H1 (cell line): ENCODE results near the gene FAM53B. TPM values are rescaled to one million over a fixed set of nuclear protein-coding genes. Genes with fewer than 3 reads are reported as not detected.

ENCODE experiments used
- CTCF ChIA-PET: fragments of 300-600 bp; sonication (Branson Sonifier 250); formaldehyde crosslinking; loops from one replicate; lab custom pipeline; 2021; ENCODE audit not compliant: partially characterized antibody; lab: Charles Lee
- POLR2A ChIA-PET: fragments of 300-600 bp; sonication (Branson Sonifier 250); formaldehyde crosslinking; loops from one replicate; lab custom pipeline; 2021; ENCODE audit warnings: inconsistent platforms; ENCODE audit not compliant: partially characterized antibody; lab: Charles Lee
- DNase-seq, 2 experiments: peaks; one replicate each; pipeline versions ENCODE4 v3.0.0 to v3.0.0-alpha.2; 2010 to 2022; ENCODE audit warnings: low spot score in 2 of 2, low read depth in 1 of 2, mixed read lengths in 1 of 2
- FAIRE-seq: peaks from 2 replicates; lab custom pipeline; 2011; peaks lifted over from hg19 to GRCh38; lab: Jason Lieb, UNC
- H2AFZ ChIP-seq: 2 replicates; pipeline ENCODE4 v1.8.1; 2012; ENCODE audit warnings: low read length, inconsistent platforms
- H2AK5ac ChIP-seq: 2 replicates; pipeline ENCODE4 v1.6.1; 2013; ENCODE audit warnings: low read depth, low read length
- H2BK120ac ChIP-seq: replicated peaks from 2 replicates; pipeline ENCODE3; 2013; ENCODE audit warnings: low read depth, low read length, inconsistent platforms
- H2BK12ac ChIP-seq: 2 replicates; pipeline ENCODE4 v1.6.1; 2013; ENCODE audit warnings: low read depth, low read length
- H2BK15ac ChIP-seq: 2 replicates; pipeline ENCODE4 v1.6.1; 2013; ENCODE audit warnings: low read length
- H2BK20ac ChIP-seq: 2 replicates; pipeline ENCODE4 v1.6.1; 2013; ENCODE audit warnings: low read length
- H2BK5ac ChIP-seq: 2 replicates; pipeline ENCODE4 v1.6.1; 2013; ENCODE audit warnings: low read depth, low read length
- H3K14ac ChIP-seq: 2 replicates; pipeline ENCODE4 v1.6.1; 2013; ENCODE audit warnings: inconsistent platforms; ENCODE audit not compliant: insufficient read length
- H3K18ac ChIP-seq: 2 replicates; pipeline ENCODE4 v1.6.1; 2013; ENCODE audit warnings: low read length; ENCODE audit errors: extremely low read depth
- H3K23ac ChIP-seq: 2 replicates; pipeline ENCODE4 v1.6.1; 2013; ENCODE audit warnings: inconsistent platforms; ENCODE audit not compliant: insufficient read length
- H3K23me2 ChIP-seq: 2 replicates; pipeline ENCODE4 v1.6.1; 2013; ENCODE audit warnings: low read depth, low read length
- H3K27ac ChIP-seq: 2 replicates; pipeline ENCODE4 v1.6.1; 2011; ENCODE audit warnings: low read depth, low read length, inconsistent platforms
- H3K27me3 ChIP-seq, 4 experiments: replicated peaks in 1 of 4; 1 replicate in 1 of 4; 2 replicates in 3 of 4; pipeline versions ENCODE4 v1.6.1 to v1.8.1; 2011 to 2013; ENCODE audit warnings: low read length in 3 of 4, mild to moderate bottlenecking in 3 of 4, inconsistent platforms in 2 of 4, mixed read lengths in 2 of 4, moderate library complexity in 1 of 4; ENCODE audit not compliant: control insufficient read depth in 3 of 4, insufficient read depth in 3 of 4; ENCODE audit errors: extremely low read depth in 1 of 4
- H3K36me3 ChIP-seq, 4 experiments: 2 replicates each; pipeline versions ENCODE4 v1.6.1 to v1.8.1; 2011 to 2013; ENCODE audit warnings: mild to moderate bottlenecking in 4 of 4, low read length in 3 of 4, moderate library complexity in 2 of 4, control low read depth in 1 of 4, inconsistent platforms in 1 of 4; ENCODE audit not compliant: insufficient read depth in 4 of 4, control insufficient read depth in 2 of 4
- H3K4ac ChIP-seq: replicated peaks from 2 replicates; pipeline ENCODE3; 2013; ENCODE audit warnings: low read length, low read depth, mixed read lengths, inconsistent platforms; ENCODE audit not compliant: insufficient read length
- H3K4me1 ChIP-seq, 4 experiments: replicated peaks in 1 of 4; 1 replicate in 1 of 4; 2 replicates in 3 of 4; pipeline versions ENCODE4 v1.6.1 to v1.8.1; 2011 to 2013; ENCODE audit warnings: low read length in 3 of 4, inconsistent platforms in 2 of 4, mixed read lengths in 1 of 4; ENCODE audit not compliant: insufficient read depth in 4 of 4, control insufficient read depth in 3 of 4
- H3K4me2 ChIP-seq, 2 experiments: 2 replicates each; pipeline versions ENCODE4 v1.6.1 to v1.8.1; 2011 to 2013; ENCODE audit warnings: low read depth in 2 of 2, low read length in 2 of 2, control low read depth in 1 of 2, inconsistent platforms in 1 of 2, mild to moderate bottlenecking in 1 of 2; ENCODE audit not compliant: insufficient read depth in 1 of 2
- H3K4me3 ChIP-seq, 4 experiments: fragments of 200-600, 300-600 bp in 1 of 4; sonication (generic), shearing (Covaris generic), sonication (Bioruptor Twin) in 1 of 4; 2 replicates each; pipeline versions ENCODE4 v1.5.1 to v1.8.1; 2011 to 2016; ENCODE audit warnings: low read length in 4 of 4, low read depth in 3 of 4, control low read depth in 2 of 4, inconsistent platforms in 2 of 4, mild to moderate bottlenecking in 2 of 4, mixed read lengths in 1 of 4, moderate library complexity in 1 of 4; ENCODE audit not compliant: insufficient read depth in 2 of 4; ENCODE audit errors: extremely low read depth in 1 of 4
- H3K56ac ChIP-seq: replicated peaks from 2 replicates; pipeline ENCODE3; 2013; ENCODE audit warnings: low read depth, mild to moderate bottlenecking, mixed read lengths, low read length, inconsistent platforms; ENCODE audit not compliant: insufficient read length
- H3K79me1 ChIP-seq: 2 replicates; pipeline ENCODE4 v1.6.1; 2013; ENCODE audit warnings: low read depth, low read length, control low read depth
- H3K79me2 ChIP-seq, 2 experiments: 2 replicates each; pipeline versions ENCODE4 v1.6.1 to v1.8.1; 2012 to 2013; ENCODE audit warnings: low read length in 2 of 2, mild to moderate bottlenecking in 2 of 2, inconsistent platforms in 1 of 2; ENCODE audit not compliant: insufficient read depth in 2 of 2, control insufficient read depth in 1 of 2
- H3K9ac ChIP-seq, 4 experiments: replicated peaks in 1 of 4; 1 replicate in 1 of 4; 2 replicates in 3 of 4; pipeline versions ENCODE4 v1.6.1 to v1.8.1; 2011 to 2013; ENCODE audit warnings: low read depth in 3 of 4, low read length in 3 of 4, control low read depth in 2 of 4, mild to moderate bottlenecking in 2 of 4, moderate library complexity in 2 of 4, inconsistent platforms in 1 of 4; ENCODE audit errors: extremely low read depth in 1 of 4
- H3K9me3 ChIP-seq, 2 experiments: 2 replicates each; pipeline versions ENCODE4 v1.6.1 to v1.8.1; 2012 to 2013; ENCODE audit warnings: mild to moderate bottlenecking in 2 of 2, moderate library complexity in 2 of 2, control low read depth in 1 of 2, inconsistent platforms in 1 of 2, low read depth in 1 of 2, low read length in 1 of 2, mixed read lengths in 1 of 2; ENCODE audit not compliant: insufficient read depth in 2 of 2
- H4K20me1 ChIP-seq, 2 experiments: replicated peaks in 1 of 2; 2 replicates each; pipeline versions ENCODE3 to v1.8.1; 2011 to 2013; ENCODE audit warnings: inconsistent platforms in 2 of 2, low read length in 2 of 2, mild to moderate bottlenecking in 1 of 2; ENCODE audit not compliant: insufficient read depth in 2 of 2, control insufficient read depth in 1 of 2
- H4K5ac ChIP-seq: 2 replicates; pipeline ENCODE4 v1.6.1; 2013; ENCODE audit warnings: low read length, low read depth, mixed read lengths, inconsistent platforms; ENCODE audit not compliant: insufficient read length
- H4K8ac ChIP-seq: 2 replicates; pipeline ENCODE4 v1.8.0; 2013; ENCODE audit warnings: mild to moderate bottlenecking, moderate library complexity, low read length, inconsistent platforms; ENCODE audit not compliant: insufficient read depth; ENCODE audit errors: extremely low read depth
- H4K91ac ChIP-seq: replicated peaks from 2 replicates; pipeline ENCODE3; 2013; ENCODE audit warnings: low read length, mixed read lengths, inconsistent platforms; ENCODE audit not compliant: insufficient read length
- BCL11A ChIP-seq, 2 experiments: IDR thresholded peaks; one replicate each; pipeline ENCODE4 v1.6.1; 2011; ENCODE audit warnings: low read depth in 2 of 2, low read length in 2 of 2, mild to moderate bottlenecking in 2 of 2
- CTBP2 ChIP-seq: IDR thresholded peaks from 2 replicates; pipeline ENCODE4 v1.7.0; 2011; ENCODE audit warnings: borderline replicate concordance, mild to moderate bottlenecking, moderate library complexity, mixed read lengths, low read length; ENCODE audit not compliant: insufficient read depth, insufficient read length
- GABPA ChIP-seq: IDR thresholded peaks from 2 replicates; pipeline ENCODE4 v1.6.1; 2011; ENCODE audit warnings: mild to moderate bottlenecking, low read length, moderate library complexity, borderline replicate concordance; ENCODE audit not compliant: insufficient read depth
- KDM5A ChIP-seq: fragments of 200-600 bp; IDR thresholded peaks from 2 replicates; pipeline ENCODE4 v1.7.1; 2012; ENCODE audit warnings: mild to moderate bottlenecking, low read length, inconsistent platforms, mixed read lengths
- PHF8 ChIP-seq: fragments of 200-600 bp; sonication (generic); conservative IDR thresholded peaks from 2 replicates; pipeline ENCODE4 v1.7.1; 2012; ENCODE audit warnings: low read depth, mild to moderate bottlenecking, inconsistent platforms, low read length, moderate library complexity
- RFX5 ChIP-seq: IDR thresholded peaks from 2 replicates; pipeline ENCODE4 v1.6.1; 2011; ENCODE audit warnings: low read depth, low read length, improper control_type of control experiment, borderline replicate concordance
- WGBS, 2 experiments: shearing (Covaris generic) in 1 of 2; methylation state at CpG; one replicate each; pipeline versions ENCODE4 v1.1.6 to v1.1.7; 2013 to 2015; ENCODE audit warnings: low lambda C conversion rate in 2 of 2, mixed read lengths in 2 of 2, inconsistent platforms in 1 of 2, low coverage in 1 of 2, missing lambda C conversion rate in 1 of 2; ENCODE audit not compliant: insufficient replicate concordance in 2 of 2, insufficient coverage in 1 of 2, insufficient read length in 1 of 2; ENCODE audit errors: extremely low coverage in 1 of 2, missing lambda C conversion rate in 1 of 2; 5-methylcytosine and 5-hydroxymethylcytosine counted together
- polyA plus RNA-seq, 7 experiments: library from polyadenylated mRNA; depleted of rRNA in 3 of 7; stranded (reverse) in 5 of 7; unstranded in 2 of 7; fragments of >200 nt in 5 of 7; fragments of 200-250 nt in 2 of 7; gene quantifications; 1 replicate in 5 of 7; 2 replicates in 1 of 7; 4 replicates in 1 of 7; pipeline versions ENCODE4 v1.2.1 to v1.2.3, GENCODE V29; 2011 to 2013; ENCODE audit warnings: missing spikeins in 2 of 7, mixed read lengths in 2 of 7
- total RNA-seq: library from RNA; stranded (reverse); fragmentation: NEBNext Ultra II Directional; extraction: Animal tissue kit (Norgen Biotek cat#: 25700); gene quantifications from 2 replicates; pipeline ENCODE4 v1.2.1, GENCODE V29; 2021

Gene FAM53B
- total and polyA plus RNA-seq, 2 of the 8 experiments (the other 6 are each of a cell fraction or from before 2014, with no cell fraction given), result 5.3 to 14.4 TPM

GRCh38 chr10:124698545-124699469, 45.4 kb downstream of the FAM53B start:
- Histone ChIP-seq H2BK120ac (no peak overlapping the region), H3K14ac (no peak overlapping the region), H3K23me2 (no peaks in the 10 kb centered on the region), H3K4me2 (no peak overlapping the region), H2AK5ac (no peak overlapping the region), H3K18ac (no peak overlapping the region), H4K5ac (no peak overlapping the region), H3K4me1 (peaks cover 0 to 4% (median 1%) of the 10 kb centered on the region in 4 experiments; a peak in 4 of 7 replicates), H3K9ac (no peak overlapping the region), H2BK20ac (no peak overlapping the region), H3K23ac (no peak overlapping the region), H2BK12ac (no peak overlapping the region), H4K91ac (no peak overlapping the region), H3K56ac (no peak overlapping the region), H3K4ac (no peak overlapping the region), H4K8ac (no peak overlapping the region), H2BK5ac (no peak overlapping the region), H3K79me2 (no peaks in the 10 kb centered on the region), H2AFZ (no peak overlapping the region), H4K20me1 (peaks cover 3 to 7% of the 10 kb centered on the region in 2 experiments), H2BK15ac (no peak overlapping the region), H3K9me3 (no peaks in the 10 kb centered on the region), H3K27ac (no peak overlapping the region), H3K27me3 (no peaks in the 10 kb centered on the region), H3K36me3 (0 out of 8 replicates have a peak, but pooled peaks cover 0 to 3% (median 0%) of the 10 kb centered on the region in 4 experiments), H3K79me1 (peaks cover 5% of the 10 kb centered on the region; the same call in 1 of the 2 replicates), H3K4me3 (no peak overlapping the region)
- no peak for FAIRE-seq
- TF ChIP-seq PHF8 (no peak), RFX5 (no peak), CTBP2 (no peak), KDM5A (no peak), GABPA (no peak), BCL11A (IDR thresholded peaks at IDR 0.05; ENCODE audit: low read depth in 2 of 2, low read length in 2 of 2) (no peak)
- ChIA-PET POLR2A (no interaction called here), CTCF (interaction anchor here (1.5 to 2.8 kb wide), 3 partner anchors 11 to 43 kb away, joined by 4 to 14 read pairs (median 5); no protein-coding TSS in a partner anchor)
- WGBS, 2 experiments, result 93% methylated on average over 18 of the region's 18 CpGs; no CpG with 5 or more reads in 1 of the 2 experiments
- DNase-seq, result no peak
